ENCODE data around the gene MUCL3.

GRCh38 chr6:30926644-30927043 lies 14.1 kb upstream of the MUCL3 start:
- TF ChIP-seq RFX5 (IDR thresholded peaks at IDR 0.05; ENCODE audit: low read length): no peak
- TF ChIP-seq, protein P1, sequence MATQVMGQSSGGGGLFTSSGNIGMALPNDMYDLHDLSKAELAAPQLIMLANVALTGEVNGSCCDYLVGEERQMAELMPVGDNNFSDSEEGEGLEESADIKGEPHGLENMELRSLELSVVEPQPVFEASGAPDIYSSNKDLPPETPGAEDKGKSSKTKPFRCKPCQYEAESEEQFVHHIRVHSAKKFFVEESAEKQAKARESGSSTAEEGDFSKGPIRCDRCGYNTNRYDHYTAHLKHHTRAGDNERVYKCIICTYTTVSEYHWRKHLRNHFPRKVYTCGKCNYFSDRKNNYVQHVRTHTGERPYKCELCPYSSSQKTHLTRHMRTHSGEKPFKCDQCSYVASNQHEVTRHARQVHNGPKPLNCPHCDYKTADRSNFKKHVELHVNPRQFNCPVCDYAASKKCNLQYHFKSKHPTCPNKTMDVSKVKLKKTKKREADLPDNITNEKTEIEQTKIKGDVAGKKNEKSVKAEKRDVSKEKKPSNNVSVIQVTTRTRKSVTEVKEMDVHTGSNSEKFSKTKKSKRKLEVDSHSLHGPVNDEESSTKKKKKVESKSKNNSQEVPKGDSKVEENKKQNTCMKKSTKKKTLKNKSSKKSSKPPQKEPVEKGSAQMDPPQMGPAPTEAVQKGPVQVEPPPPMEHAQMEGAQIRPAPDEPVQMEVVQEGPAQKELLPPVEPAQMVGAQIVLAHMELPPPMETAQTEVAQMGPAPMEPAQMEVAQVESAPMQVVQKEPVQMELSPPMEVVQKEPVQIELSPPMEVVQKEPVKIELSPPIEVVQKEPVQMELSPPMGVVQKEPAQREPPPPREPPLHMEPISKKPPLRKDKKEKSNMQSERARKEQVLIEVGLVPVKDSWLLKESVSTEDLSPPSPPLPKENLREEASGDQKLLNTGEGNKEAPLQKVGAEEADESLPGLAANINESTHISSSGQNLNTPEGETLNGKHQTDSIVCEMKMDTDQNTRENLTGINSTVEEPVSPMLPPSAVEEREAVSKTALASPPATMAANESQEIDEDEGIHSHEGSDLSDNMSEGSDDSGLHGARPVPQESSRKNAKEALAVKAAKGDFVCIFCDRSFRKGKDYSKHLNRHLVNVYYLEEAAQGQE (IDR thresholded peaks at IDR 0.05; ENCODE audit: low read depth, low read length): no peak
- TF ChIP-seq, protein P2, sequence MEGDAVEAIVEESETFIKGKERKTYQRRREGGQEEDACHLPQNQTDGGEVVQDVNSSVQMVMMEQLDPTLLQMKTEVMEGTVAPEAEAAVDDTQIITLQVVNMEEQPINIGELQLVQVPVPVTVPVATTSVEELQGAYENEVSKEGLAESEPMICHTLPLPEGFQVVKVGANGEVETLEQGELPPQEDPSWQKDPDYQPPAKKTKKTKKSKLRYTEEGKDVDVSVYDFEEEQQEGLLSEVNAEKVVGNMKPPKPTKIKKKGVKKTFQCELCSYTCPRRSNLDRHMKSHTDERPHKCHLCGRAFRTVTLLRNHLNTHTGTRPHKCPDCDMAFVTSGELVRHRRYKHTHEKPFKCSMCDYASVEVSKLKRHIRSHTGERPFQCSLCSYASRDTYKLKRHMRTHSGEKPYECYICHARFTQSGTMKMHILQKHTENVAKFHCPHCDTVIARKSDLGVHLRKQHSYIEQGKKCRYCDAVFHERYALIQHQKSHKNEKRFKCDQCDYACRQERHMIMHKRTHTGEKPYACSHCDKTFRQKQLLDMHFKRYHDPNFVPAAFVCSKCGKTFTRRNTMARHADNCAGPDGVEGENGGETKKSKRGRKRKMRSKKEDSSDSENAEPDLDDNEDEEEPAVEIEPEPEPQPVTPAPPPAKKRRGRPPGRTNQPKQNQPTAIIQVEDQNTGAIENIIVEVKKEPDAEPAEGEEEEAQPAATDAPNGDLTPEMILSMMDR (IDR thresholded peaks at IDR 0.05): no peak
- no peak for TF ChIP-seq EP300 (IDR thresholded peaks at IDR 0.05; ENCODE audit: borderline replicate concordance in 1 of 2, low read depth in 1 of 2, low read length in 1 of 2)
- no peak for TF ChIP-seq TAF1 (IDR thresholded peaks at IDR 0.05; ENCODE audit: borderline replicate concordance, low read depth, low read length)
- TF ChIP-seq SIN3A (IDR thresholded peaks at IDR 0.05; ENCODE audit: borderline replicate concordance, low read depth, low read length): no peak
- no peak for TF ChIP-seq POLR2AphosphoS5 (IDR thresholded peaks at IDR 0.05; ENCODE audit: low read depth, low read length)
- TF ChIP-seq JUND (IDR thresholded peaks at IDR 0.05): no peak
